DOHH2 (cell line): ENCODE measurements around the gene FAM234B.

Experiments used
- H3F3A ChIP-seq: fragments of 200-600 bp; sonication (generic), shearing (Covaris generic); 2 replicates; pipeline ENCODE4 v1.6.0; 2016; ENCODE audit warnings: antibody characterized with exemption, mild to moderate bottlenecking; ENCODE audit not compliant: control insufficient read depth, insufficient read depth
- H3K27ac ChIP-seq: fragments of 200-600 bp; sonication (generic); 2 replicates; pipeline ENCODE4 v1.5.1; 2014; ENCODE audit warnings: low read depth, mild to moderate bottlenecking, low read length, moderate library complexity
- H3K27me3 ChIP-seq: fragments of 200-600 bp; sonication (generic); 2 replicates; pipeline ENCODE4 v1.6.1; 2014; ENCODE audit warnings: mild to moderate bottlenecking, low read length, mixed read lengths; ENCODE audit not compliant: control insufficient read depth
- H3K36me3 ChIP-seq: fragments of 200-600 bp; sonication (generic); 2 replicates; pipeline ENCODE4 v1.6.1; 2014; ENCODE audit warnings: mild to moderate bottlenecking, low read length, moderate library complexity, mixed read lengths; ENCODE audit not compliant: control insufficient read depth
- H3K4me1 ChIP-seq: fragments of 200-600 bp; sonication (generic); 2 replicates; pipeline ENCODE4 v1.6.1; 2014; ENCODE audit warnings: mild to moderate bottlenecking, low read length, mixed read lengths; ENCODE audit not compliant: control insufficient read depth
- H3K4me2 ChIP-seq: fragments of 200-600 bp; sonication (generic); 2 replicates; pipeline ENCODE4 v1.6.0; 2014; ENCODE audit warnings: mild to moderate bottlenecking, low read length, moderate library complexity
- H3K4me3 ChIP-seq: fragments of 200-600 bp; sonication (generic); 2 replicates; pipeline ENCODE4 v1.5.1; 2014; ENCODE audit warnings: mild to moderate bottlenecking, low read length, mixed read lengths
- H3K79me2 ChIP-seq: fragments of 200-600 bp; sonication (generic); 2 replicates; pipeline ENCODE4 v1.6.1; 2014; ENCODE audit warnings: mild to moderate bottlenecking, low read length, mixed read lengths; ENCODE audit not compliant: control insufficient read depth
- H3K9me2 ChIP-seq: fragments of 200-600 bp; sonication (generic); replicated peaks from 2 replicates; pipeline ENCODE4 v1.6.1; 2014; ENCODE audit warnings: mild to moderate bottlenecking, low read length, mixed read lengths; ENCODE audit not compliant: control insufficient read depth
- H3K9me3 ChIP-seq: fragments of 200-600 bp; sonication (generic); 2 replicates; pipeline ENCODE4 v1.6.1; 2014; ENCODE audit warnings: antibody characterized with exemption, low read length, mixed read lengths; ENCODE audit not compliant: control insufficient read depth, insufficient read depth
- H4K20me1 ChIP-seq: fragments of 200-600 bp; sonication (generic); 2 replicates; pipeline ENCODE4 v1.6.0; 2014; ENCODE audit warnings: low read depth, mild to moderate bottlenecking, antibody characterized with exemption, low read length, moderate library complexity; ENCODE audit not compliant: control insufficient read depth, insufficient read depth
- CTCF ChIP-seq: fragments of 200-600 bp; sonication (generic); IDR thresholded peaks from one replicate; pipeline ENCODE4 v1.5.1; 2014; ENCODE audit warnings: antibody characterized with exemption, mild to moderate bottlenecking, low read depth, low read length; ENCODE audit not compliant: poor library complexity, severe bottlenecking
- EZH2phosphoT487 ChIP-seq: fragments of 200-600 bp; sonication (generic); IDR thresholded peaks from 2 replicates; pipeline ENCODE4 v1.6.1; 2017; ENCODE audit warnings: borderline replicate concordance, mild to moderate bottlenecking, antibody characterized with exemption, low read length, moderate library complexity, mixed read lengths

Gene FAM234B

DNA sequence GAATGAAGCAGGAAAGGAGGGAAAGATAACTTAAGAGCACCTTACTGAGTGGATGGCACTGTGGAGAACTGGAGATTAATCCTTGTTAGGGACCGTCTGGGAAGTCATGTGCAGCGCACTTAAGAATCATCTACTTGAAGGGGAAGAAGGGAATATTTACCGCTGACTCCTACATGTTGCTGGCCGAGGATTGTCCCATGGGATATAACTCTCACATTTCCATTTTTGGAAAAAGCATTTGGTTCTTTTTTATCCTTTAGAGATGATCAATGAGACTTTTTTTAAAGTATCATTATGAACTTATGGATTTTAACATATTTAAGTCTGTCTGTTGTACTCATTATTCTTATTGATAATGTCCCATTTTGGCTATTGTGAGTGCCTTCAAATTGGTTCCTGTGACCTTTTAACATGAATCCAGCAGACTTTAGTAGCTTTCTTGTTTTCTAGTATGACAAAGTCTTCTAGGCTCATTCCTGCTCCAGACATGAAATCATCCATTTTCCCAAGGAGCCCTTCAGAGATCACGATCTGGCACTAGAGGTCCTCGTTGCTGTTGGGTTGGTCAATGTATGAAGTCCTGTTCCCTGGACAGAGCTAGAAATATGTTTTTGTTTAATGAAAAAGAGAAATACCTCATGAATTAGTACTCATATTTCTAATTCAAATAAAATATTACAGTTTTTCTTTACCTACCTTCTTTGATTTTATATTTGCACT, 20.2 kb upstream of the FAM234B start:
- Histone ChIP-seq H4K20me1 (no peaks in the 10 kb centered on the region), H3K9me3 (no peaks in the 10 kb centered on the region), H3F3A (no peaks in the 10 kb centered on the region), H3K4me3 (no peak overlapping the region), H3K4me2 (no peak overlapping the region), H3K27ac (no peak overlapping the region), H3K9me2 (no peaks in the 10 kb centered on the region), H3K36me3 (no peaks in the 10 kb centered on the region), H3K79me2 (no peaks in the 10 kb centered on the region), H3K27me3 (peaks cover 24% of the 10 kb centered on the region), H3K4me1 (no peaks in the 10 kb centered on the region)
- TF ChIP-seq CTCF (peak; percentile 30), EZH2phosphoT487 (no peak)

DNA sequence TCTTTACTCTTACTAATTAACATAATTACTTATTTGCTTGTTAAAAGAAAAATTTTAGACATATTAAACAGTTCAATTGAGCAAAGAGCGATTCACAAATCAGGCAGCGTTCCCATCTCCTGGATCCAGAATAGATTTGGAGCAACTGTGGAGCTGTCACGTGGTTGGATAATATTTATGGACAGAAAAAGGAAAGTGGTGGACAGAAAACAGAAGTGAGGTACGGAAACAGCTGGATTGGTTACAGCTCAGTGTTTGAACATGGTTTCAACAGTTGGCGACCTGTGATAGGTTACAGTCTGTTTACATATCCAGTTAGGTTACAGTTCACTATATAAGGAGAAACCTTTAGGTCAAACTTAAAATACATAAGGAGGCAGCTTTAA, 19.7 kb upstream of the FAM234B start:
- H4K20me1 ChIP-seq: no peaks in the 10 kb centered on the region
- H3K9me3 ChIP-seq: no peaks in the 10 kb centered on the region
- no peaks in the 10 kb centered on the region for H3K79me2 ChIP-seq
- TF ChIP-seq CTCF (no peak), EZH2phosphoT487 (no peak)
- peaks cover 26% of the 10 kb centered on the region for H3K27me3 ChIP-seq
- no peak overlapping the region for H3K27ac ChIP-seq
- no peak overlapping the region for H3K4me3 ChIP-seq
- H3K9me2 ChIP-seq: no peaks in the 10 kb centered on the region
- no peaks in the 10 kb centered on the region for H3F3A ChIP-seq
- H3K4me1 ChIP-seq: no peaks in the 10 kb centered on the region
- no peak overlapping the region for H3K4me2 ChIP-seq
- no peaks in the 10 kb centered on the region for H3K36me3 ChIP-seq

- Histone ChIP-seq H3K4me3 (no peak overlapping the region), H3K27me3 (peaks cover 36% of the 10 kb centered on the region), H3K79me2 (no peaks in the 10 kb centered on the region), H3K36me3 (no peaks in the 10 kb centered on the region), H3K4me1 (no peaks in the 10 kb centered on the region), H3K27ac (no peak overlapping the region), H3K9me3 (no peaks in the 10 kb centered on the region), H3F3A (no peaks in the 10 kb centered on the region), H3K9me2 (no peaks in the 10 kb centered on the region), H4K20me1 (no peaks in the 10 kb centered on the region), H3K4me2 (no peak overlapping the region)
- TF ChIP-seq CTCF (no peak), EZH2phosphoT487 (no peak)
These were observed 17.9 kb upstream of the FAM234B start for GRCh38 chr12:13026286-13026685.
